ENCODE results near the gene IFIT1.
"Not testable (repeated sequence)": the region's sequence is repeated elsewhere in the genome, so short reads cannot be mapped to it uniquely, and the experiment has no call there.

The IFIT1 gene

GRCh38 chr10:89391907-89392756 lies at the start of gene IFIT1:
TSS of gene IFIT1 (plus strand) at chr10:89392623. CDS start at chr10:89392713, 90 bp downstream.
- DNase-seq (ENCODE audit: low read depth), result no peak

DNA sequence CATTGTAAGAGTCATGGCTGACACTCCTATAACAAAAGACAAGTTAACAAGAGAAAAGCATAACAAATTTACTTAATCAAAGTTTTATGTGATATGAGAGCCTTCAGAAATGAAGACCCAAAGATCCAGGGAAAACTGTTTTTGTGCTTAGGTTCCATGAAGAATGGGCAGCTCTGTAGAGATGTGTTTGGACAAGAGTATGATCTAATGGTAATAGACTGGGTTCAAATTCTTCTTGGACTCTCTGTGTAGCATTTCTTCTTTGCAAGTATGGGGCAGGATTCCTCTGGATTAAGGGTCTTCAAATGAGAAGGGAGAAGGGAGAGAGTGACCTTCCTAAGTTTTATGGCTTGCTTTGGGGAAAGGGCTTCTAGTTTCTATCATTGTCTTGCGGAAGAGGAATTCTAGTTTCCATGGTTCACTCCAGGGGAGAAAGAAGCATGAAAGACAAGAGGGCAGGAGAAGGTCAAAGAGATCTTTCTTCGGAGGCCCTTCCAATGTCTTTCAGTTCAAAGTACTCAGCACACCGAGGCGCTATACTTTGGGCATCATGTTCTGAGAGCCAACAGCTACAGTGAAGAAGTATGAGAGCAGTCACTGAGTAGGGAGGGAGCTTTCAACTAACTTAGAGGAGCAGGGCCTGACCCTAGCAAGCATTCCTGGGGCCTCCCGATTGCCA lies 49.2 kb upstream of the IFIT1 start:
- DNase-seq (ENCODE audit: low read depth), result no peak

DNA sequence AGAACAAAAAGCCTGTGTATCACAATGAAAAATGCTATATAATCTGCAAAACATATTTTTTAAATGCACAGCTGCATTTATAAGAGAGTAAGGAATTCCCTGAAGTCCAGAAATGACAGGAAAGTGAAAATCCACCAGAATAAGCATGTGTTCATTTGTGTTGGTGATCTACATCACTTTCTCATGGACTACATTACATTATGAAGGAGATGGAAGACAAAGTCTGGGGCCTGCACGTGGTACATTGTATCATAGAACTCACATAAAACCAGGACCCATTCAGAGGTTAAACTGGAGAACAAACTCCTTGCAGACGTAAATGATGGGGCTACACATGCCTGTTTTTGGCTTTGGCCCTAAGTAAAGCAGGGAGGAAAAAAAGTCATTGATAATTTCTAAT lies 48.3 kb upstream of the IFIT1 start:
- DNase-seq (ENCODE audit: low read depth), result no peak

GRCh38 chr10:89345367-89346000 lies 46.9 kb upstream of the IFIT1 start:
- no peak for DNase-seq (ENCODE audit: low read depth)

- DNase-seq (ENCODE audit: low read depth), result no peak
Observed at GRCh38 chr10:89346405-89347254, 45.8 kb upstream of the IFIT1 start.

GRCh38 chr10:89347701-89348457 lies 44.5 kb upstream of the IFIT1 start:
- no peak for DNase-seq (ENCODE audit: low read depth)

DNA sequence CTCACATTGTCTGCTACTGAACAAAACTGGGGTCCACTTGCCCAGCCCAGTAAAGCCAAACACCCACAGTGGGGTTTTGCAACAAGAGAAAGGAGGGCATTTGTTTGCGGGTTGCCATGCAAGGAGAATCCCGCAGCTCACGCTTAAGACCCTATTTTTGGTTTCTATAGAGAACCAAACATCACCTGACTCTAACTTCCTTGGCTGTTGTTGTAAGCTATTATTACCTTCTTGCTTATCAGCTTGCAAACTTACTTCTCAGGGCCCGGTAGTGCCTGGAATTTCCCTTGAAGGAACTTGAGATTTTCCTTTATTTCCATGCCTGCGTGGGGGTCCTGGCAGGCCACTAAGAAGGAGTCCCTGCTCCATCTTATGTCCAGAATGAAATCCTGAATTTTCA lies 43.9 kb upstream of the IFIT1 start:
- no peak for DNase-seq (ENCODE audit: low read depth)

DNA sequence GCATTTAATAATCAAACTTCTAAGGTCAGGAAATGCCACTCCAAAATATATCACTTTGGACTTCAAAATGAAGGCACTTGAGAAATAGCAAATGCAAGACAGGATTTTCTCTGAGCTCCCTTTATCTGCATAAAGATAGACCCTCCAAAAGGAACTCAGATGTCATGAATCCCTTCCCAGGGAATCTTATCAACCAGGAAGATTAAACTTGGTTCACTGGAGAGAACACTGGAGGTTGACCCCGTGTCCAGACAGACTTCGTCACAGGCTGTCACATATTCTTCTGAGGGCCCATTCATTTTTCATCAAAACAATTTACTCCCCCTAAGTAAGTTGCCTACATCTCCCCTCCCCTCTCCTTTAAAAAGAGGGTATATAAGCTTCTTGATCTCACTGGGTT lies 43.4 kb upstream of the IFIT1 start:
- no peak for DNase-seq (ENCODE audit: low read depth)

- not testable (repeated sequence) for DNase-seq (ENCODE audit: low read depth)
Observed at GRCh38 chr10:89350631-89351315, 41.6 kb upstream of the IFIT1 start.

- no peak for DNase-seq (ENCODE audit: low read depth)
Observed at GRCh38 chr10:89351412-89351779, 41.0 kb upstream of the IFIT1 start.

DNA sequence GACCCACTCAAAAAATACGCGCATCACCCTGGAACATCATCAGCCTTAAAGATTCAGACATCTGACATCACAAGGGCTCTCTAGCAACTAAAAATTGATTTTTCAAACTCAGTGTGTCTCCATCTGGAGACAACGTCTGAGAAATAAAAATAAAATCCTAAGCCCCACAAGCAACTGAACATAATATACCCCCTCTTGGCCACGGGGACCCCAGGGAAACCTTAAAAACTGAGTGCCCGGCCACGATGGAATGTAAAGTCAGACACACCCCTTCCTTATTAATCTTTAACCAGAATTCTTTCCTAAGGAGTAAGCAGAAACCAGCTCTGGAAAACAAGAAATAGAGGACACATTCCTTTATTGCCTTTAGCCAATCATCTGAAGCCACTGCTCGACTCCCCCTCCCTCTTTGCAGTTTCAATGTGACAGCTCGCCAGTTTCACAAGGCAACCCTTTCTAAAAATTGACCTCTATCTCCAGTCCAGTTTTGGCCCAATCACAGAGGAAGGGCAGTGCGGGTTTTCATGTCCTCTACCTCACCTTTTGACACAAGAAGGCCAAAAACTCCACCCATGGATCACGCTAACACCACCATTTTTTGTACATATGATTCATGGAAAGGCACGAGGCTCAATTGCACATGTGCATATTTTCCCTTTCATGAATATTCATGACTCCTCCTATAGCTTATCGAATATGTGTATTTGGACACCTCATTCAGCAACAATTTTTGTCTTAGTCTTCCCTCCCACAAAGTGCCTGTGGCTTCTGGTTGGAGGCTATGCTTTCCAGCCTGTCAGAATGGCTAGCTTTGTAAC lies 40.4 kb upstream of the IFIT1 start:
- no peak for DNase-seq (ENCODE audit: low read depth)

DNA sequence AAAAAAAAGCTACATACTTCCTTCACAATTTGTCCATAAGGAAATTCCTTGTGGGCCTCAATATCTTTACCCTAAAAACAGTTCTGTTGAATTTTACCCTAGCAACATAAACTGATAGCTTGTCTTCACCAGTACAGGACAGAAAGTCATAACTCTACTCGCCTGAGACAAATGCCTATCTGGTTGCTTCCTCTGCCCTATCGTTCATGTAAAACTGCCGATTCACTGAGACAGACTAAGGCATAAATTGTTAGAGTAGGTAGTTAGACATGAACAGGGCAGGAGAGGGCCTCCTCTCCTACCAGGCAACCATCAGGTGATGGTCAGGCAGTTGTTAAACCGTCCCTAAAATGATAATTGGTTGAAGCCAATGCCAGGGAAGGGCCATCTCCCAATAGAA lies 39.6 kb upstream of the IFIT1 start:
- no peak for DNase-seq (ENCODE audit: low read depth)

DNA sequence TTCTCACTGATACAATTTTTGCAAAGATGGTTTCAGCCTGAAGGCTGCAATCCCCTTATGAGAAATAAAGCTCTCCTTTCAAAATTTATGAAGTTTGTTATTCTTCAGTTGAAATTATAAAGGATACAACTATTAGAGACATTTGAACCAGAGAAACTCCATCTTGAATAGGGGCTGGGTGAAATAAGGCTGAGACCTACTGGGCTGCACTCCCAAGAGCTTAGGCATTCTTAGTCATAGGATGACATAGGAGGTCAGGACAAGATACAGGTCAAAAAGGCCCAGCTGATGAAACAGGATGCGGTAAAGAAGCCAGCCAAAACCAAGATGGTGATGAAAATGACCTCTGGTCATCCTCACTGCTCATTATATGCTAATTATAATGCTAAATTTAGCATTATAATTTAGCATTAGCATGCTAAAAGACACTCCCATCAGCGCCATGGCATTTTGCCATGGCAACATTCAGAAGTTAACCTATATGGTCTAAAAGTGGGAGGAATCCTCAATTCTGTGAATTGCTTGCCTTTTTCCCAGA lies 37.0 kb upstream of the IFIT1 start:
- no peak for DNase-seq (ENCODE audit: low read depth)

- no peak for DNase-seq (ENCODE audit: low read depth)
Observed at GRCh38 chr10:89357096-89357495, 35.3 kb upstream of the IFIT1 start.

DNA sequence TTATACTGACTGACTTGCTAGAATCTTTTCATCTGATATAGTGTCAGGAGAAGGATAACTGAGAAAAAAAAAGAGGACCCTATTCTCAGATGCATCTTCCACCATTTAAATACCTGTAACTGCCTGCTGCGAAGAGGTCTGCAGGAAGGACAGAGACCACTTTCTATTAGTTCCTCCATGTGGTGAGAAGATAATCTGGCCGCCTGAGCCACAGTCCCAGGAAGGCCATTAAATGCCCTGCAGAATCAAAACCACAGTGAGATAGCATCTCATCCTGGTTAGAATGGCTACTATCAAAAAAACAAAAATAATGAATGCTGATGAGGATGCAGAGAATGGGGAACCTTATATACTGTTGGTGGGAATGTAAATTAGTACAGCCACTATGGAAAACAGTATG lies 34.4 kb upstream of the IFIT1 start:
- DNase-seq (ENCODE audit: low read depth), result no peak

GRCh38 chr10:89360157-89360556 lies 32.3 kb upstream of the IFIT1 start:
- no peak for DNase-seq (ENCODE audit: low read depth)

GRCh38 chr10:89362929-89363328 lies 29.5 kb upstream of the IFIT1 start:
- no peak for DNase-seq (ENCODE audit: low read depth)

- DNase-seq (ENCODE audit: low read depth), result no peak
Observed at GRCh38 chr10:89363729-89364442, 28.5 kb upstream of the IFIT1 start.

- no peak for DNase-seq (ENCODE audit: low read depth)
Observed at GRCh38 chr10:89364531-89364930, 27.9 kb upstream of the IFIT1 start.
